Activated CD4-positive, alpha-beta T cell treated with anti-CD3 and anti-CD28 coated beads for 1 hour (primary cell): ENCODE measurements around the gene FRMPD3.
"Not testable (repeated sequence)": the region's sequence is repeated elsewhere in the genome, so short reads cannot be mapped to it uniquely, and the experiment has no call there.

ENCODE experiments used
- DNase-seq: peaks from one replicate; pipeline ENCODE4 v3.0.0-alpha.2; 2020

The FRMPD3 gene

DNA sequence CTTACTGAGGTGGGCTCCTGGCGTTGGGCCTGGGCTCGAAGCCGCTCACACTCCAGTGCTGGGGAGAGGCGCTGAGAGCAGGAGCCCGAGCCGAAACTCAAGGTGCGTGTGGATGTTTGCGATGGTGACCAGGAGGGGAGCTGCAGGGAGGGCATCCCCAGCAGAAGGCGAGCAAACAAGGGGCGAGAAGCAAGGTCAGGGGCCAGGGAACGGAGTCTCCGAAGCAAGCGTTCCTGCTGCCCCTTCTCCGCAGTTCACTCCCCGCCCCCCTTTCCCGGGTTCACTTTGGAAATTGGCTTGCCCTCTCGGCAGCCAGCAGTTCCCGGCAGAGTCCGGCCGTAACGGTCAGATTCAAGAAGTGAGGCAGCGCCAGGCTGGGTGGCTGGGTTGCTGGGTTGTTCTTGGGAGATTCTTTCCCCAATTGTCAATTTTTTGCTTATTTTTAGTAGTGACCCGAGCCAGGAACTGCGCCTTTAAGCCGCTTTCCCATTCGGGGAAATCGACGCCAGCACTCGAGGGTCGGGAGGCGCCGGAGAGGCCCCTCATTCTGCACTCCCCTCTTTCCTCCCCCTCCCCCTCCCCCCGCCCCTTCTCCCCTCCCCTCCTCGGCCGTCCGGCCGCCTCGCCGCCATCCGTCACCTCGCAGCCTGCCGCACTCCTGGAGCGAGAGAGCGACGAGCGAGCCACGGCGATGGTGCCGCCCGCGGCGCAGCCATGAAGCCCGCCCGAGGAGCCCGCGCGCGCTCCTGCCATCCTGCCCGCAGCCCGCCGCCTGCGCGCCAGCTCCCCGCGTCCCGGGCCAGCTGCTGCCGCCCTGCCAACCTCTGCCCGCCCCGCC lies at the start of gene FRMPD3:
TSS of gene FRMPD3 (plus strand) at position 655 of the 838 bp plus-strand sequence. CDS start 76,937 bp downstream, outside the sequence.
- no peak for DNase-seq

GRCh38 chrX:107420571-107420970 lies 28.9 kb upstream of the FRMPD3 start:
- no peak for DNase-seq

GRCh38 chrX:107421337-107421861 lies 28.1 kb upstream of the FRMPD3 start:
- no peak for DNase-seq

DNA sequence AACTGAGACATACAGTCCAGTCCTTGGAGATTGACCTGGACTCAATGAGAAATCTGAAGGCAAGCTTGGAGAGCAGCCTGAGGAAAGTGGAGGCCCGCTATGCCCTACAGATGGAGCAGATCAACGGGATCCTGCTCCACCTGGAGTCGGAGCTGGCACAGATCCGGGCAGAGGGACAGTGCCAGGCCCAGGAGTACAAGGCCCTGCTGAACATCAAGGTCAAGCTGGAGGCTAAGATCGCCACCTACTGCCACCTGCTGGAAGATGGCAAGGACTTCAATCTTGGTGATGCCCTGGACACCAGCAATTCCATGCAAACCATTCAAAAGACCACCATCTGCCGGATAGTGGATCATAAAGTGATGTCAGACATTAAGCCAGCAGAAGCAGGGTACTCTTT lies 20.4 kb upstream of the FRMPD3 start:
- DNase-seq, result no peak

- DNase-seq, result no peak
Measured at GRCh38 chrX:107440187-107440586, 9.3 kb upstream of the FRMPD3 start.

GRCh38 chrX:107440692-107441091 lies 8.8 kb upstream of the FRMPD3 start:
- no peak for DNase-seq

- no peak for DNase-seq
Measured at GRCh38 chrX:107442914-107443527, 6.4 kb upstream of the FRMPD3 start.

GRCh38 chrX:107445146-107445545 lies 4.3 kb upstream of the FRMPD3 start:
- DNase-seq, result no peak

DNA sequence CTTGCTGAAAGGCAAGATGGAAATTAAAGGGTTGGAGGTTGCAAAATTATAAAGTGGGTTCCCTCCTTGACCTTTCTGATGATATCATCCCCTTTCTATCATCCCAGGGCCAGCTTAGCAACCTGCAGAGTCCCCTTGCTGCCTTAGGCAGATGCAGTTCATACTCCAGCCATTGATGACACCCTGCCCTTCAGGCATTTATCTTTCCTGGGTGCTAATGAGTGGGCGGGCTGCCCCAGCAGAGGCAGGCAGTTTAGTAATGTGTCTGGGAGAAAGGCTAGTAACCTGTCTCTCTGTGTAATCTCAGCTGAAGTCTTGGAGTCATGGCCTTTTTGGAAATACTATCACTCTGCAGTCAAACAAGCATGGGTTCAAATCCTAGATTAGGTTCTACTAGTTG lies 3.8 kb upstream of the FRMPD3 start:
- DNase-seq, result no peak

DNA sequence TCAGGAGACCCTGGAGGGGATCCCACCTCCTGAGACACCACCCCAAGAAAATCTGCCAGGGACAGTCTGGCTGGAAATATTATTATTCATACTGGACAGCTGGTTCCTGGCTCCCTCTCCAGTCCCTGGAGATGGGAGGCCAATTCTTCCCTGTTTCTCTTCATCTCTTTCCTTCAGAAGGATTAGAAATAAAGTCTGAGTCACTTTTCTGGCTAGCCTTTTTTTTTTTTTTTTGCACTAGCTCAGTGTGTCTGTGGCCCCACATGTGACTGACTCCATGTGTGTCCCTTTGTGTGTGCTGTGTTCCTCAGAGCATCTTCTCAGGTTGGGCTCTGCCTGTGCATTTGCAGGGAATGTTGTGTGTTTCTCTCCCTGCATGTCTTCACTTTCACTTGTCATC lies 1.8 kb upstream of the FRMPD3 start:
- DNase-seq, result no peak

DNA sequence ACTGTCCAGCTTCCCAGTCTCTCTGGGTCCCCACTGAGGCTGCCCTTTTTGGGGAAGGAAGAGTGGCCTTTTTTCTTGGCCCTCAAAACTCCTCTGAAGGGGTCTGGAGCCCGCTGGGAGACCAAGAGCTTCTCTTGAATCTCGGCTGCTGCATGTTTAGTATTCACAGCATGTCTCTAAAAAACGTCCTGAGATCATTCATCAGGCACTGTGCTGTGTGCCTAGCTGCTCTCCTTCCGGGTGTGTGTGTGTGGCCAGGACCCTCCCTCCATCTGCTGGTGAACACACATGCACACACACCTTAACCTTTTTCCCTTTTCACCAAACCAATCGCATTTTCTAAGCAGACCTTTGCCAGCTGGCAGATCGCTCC lies 841 bp upstream of the FRMPD3 start:
- DNase-seq, result no peak

GRCh38 chrX:107450823-107451509 lies 1.5 kb downstream of the FRMPD3 start:
- no peak for DNase-seq

- no peak for DNase-seq
Measured at GRCh38 chrX:107451731-107452130, 2.3 kb downstream of the FRMPD3 start.

DNA sequence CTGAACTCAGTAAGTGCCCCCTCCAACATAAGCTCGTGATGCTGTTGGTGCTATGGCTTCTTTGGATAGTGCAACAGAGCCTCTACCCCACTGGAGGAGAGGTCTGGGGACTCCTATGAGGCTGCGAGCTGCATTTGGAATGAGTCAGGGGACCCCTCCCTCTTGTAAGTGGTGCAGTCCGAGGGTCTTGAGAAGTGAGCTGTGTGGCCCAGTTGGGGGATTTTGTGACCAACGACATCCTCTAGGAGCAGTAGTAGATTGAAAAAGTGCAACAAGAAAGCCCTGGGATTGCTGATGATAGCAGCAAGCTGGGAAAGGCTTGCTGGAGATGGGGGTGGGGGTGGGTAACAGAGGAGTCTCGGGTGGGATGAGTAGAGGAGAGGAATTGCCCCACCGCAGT lies 3.1 kb downstream of the FRMPD3 start:
- DNase-seq, result no peak

- no peak for DNase-seq
Measured at GRCh38 chrX:107454302-107454701, 4.8 kb downstream of the FRMPD3 start.

GRCh38 chrX:107457289-107457688 lies 7.8 kb downstream of the FRMPD3 start:
- no peak for DNase-seq

DNA sequence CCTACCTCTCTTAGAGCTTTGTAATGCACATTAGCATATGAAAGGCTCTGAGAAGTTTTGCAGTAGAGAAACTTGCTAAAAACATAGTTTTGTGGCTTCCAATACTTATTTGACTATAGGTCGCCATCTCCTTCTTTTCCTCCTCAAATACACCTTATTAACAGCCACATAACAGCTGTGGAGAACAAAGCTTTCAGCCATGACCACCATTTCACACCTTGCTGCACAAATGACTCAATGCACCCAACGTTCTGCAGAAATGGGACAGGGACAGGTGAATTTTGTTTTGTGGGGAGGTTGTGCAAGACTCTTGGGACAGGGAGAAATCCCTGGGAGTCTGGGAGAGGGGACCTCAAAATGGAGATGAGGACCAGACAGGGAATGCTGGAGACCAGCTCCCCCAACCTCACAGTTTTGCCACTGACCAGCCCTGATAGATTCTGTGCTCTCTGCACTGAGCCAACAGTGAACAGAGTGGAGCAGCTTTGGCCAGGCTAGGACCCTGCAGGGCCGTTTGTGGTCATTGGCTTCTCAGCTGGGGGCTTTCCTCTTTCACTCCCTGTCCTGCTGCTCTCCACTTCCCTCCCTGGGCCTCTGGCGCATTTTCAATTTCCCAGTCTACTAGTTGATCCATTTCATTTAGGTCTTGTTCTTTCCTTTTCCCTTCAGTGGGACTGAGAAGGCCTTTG lies 16.6 kb downstream of the FRMPD3 start:
- no peak for DNase-seq

DNA sequence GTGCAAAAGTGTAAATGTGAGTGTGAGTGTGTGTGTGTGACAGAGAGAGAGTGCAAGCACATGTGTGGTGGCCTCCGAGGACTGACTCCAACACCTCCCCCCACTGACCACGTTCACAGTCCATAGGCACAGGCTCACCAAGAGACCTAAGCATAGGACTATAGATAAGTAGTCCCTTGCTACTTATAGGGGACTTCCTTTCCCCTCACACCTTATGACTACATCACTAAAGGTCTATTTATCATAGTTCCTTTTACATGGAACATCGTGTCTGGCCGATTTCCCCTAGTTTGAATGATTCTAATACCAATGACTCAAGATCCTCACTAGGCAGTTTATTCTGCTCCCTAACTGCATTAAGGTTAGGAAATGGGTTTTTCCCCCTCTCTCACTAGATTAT lies 17.8 kb downstream of the FRMPD3 start:
- DNase-seq, result no peak

- no peak for DNase-seq
Measured at GRCh38 chrX:107470198-107470597, 20.7 kb downstream of the FRMPD3 start.

DNA sequence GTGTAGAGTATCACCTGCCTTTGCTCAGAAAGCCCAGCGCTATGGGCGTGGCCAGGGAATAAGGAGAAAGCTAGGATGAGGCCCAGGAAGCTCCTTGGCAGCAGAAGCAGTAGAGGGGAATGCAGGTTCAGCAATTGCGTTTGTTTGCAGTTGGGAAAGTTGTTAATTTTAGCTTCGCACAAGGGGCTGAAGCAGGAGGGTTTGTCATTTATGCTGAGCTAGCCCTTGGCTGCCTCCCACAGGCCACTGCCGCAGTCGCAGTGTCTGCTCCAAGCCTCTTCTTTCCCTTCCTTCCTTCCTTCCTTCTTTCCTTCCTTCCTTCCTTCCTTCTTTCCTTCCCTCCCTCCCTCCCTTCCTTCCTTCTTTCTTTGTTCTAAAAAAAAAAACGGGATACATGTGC lies 21.5 kb downstream of the FRMPD3 start:
- DNase-seq, result no peak

DNA sequence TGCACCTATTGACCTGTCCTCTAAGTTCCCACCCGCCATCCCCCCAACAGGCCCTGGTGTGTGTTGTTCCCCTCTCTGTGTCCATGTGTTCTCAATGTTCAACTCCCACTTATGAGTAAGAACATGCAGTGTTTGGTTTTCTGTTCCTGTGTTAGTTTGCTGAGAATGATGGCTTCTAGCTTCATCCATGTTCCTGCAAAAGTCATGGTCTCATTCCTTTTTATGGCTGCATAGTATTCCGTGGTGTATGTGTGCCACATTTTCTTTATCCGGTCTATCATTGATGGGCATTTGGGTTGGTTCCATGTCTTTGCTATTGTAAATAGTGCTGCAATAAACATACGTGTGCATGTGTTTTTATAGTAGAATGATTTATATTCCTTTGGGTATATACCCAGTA lies 22.0 kb downstream of the FRMPD3 start:
- DNase-seq, result not testable (repeated sequence)

DNA sequence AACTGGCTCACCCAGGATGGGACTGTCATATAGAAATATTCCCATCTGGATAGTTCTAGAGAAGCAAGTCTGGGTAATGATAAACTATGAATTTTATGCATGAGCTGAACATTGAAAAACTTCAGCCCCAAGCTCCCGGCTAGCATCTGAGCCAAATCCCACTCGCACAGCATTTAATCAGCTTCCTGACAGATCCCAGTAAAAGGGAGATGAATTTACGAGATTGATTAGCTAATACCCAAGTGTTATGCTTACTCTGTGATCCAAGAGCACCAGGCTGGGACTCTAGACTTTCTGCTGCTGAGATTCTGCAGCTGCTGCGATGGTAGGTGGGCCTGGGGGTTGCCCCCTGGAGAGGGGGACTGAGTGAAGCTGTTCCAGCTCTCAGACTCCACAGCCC lies 28.0 kb downstream of the FRMPD3 start:
- DNase-seq, result no peak

DNA sequence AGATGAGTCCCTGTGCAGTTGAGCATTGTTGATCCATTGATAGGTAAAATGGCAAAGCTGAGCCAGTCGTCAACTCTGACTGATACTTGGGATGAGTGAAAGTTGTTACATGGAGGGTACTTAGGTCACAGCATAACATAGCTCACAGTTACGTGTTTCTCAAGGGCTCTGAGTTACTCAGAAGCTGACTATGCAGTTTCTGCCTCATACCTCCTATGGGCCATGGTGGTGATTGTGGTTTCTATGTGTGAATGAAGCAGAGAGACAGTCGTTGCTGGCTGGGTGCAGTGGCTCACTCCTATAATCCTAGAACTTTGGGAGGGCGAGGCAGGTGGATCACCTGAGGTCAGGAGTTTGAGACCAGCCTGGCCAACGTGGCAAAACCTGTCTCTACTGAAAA lies 30.8 kb downstream of the FRMPD3 start:
- DNase-seq, result no peak
